GM12891 (cell line): ENCODE data around the gene LOC128125822.

Experiments used
- DNase-seq: peaks from one replicate; pipeline ENCODE4 v3.0.0; 2011; ENCODE audit warnings: low spot score; ENCODE audit not compliant: insufficient read length
- FAIRE-seq: peaks from 2 replicates; lab custom pipeline; 2011; peaks lifted over from hg19 to GRCh38; lab: Jason Lieb, UNC
- PAX5 ChIP-seq: IDR thresholded peaks from 2 replicates; pipeline ENCODE4 v1.6.1; 2011; ENCODE audit warnings: low read length, moderate library complexity, mild to moderate bottlenecking; ENCODE audit not compliant: insufficient read depth, severe bottlenecking
- POLR2A ChIP-seq: IDR thresholded peaks from 2 replicates; pipeline ENCODE4 v1.6.1; 2011; ENCODE audit warnings: low read depth, low read length, control low read depth
- POLR2AphosphoS5 ChIP-seq: IDR thresholded peaks from 2 replicates; pipeline ENCODE4 v1.6.1; 2011; ENCODE audit warnings: low read depth, low read length, control low read depth
- POU2F2 ChIP-seq: IDR thresholded peaks from 2 replicates; pipeline ENCODE4 v1.6.1; 2011; ENCODE audit warnings: low read depth, mild to moderate bottlenecking, control low read depth, low read length, moderate library complexity
- SPI1 ChIP-seq: IDR thresholded peaks from 2 replicates; pipeline ENCODE4 v1.6.1; 2011; ENCODE audit warnings: low read depth, low read length, control low read depth
- TAF1 ChIP-seq: IDR thresholded peaks from 2 replicates; pipeline ENCODE4 v1.6.1; 2011; ENCODE audit warnings: low read depth, low read length, control low read depth

The LOC128125822 gene

GRCh38 chr6:63598049-63599036 is 26.1 kb downstream of the LOC128125822 start:
- FAIRE-seq (peak; percentile 93), DNase-seq (peak; percentile 46)
- 0 out of 2 replicates have a peak, but pooled peaks have one; percentile 44 for TF ChIP-seq POU2F2
- TF ChIP-seq SPI1: 0 out of 2 replicates have a peak, but pooled peaks have one; percentile 19
- no peak for TF ChIP-seq PAX5

- no peak for TF ChIP-seq TAF1
- TF ChIP-seq SPI1: no peak
- no peak for TF ChIP-seq POU2F2
- FAIRE-seq: peak; percentile 52
- DNase-seq: no peak
Measured at GRCh38 chr6:63599243-63599642, 27.0 kb downstream of the LOC128125822 start.

- no peak for FAIRE-seq
- no peak for DNase-seq
- no peak for TF ChIP-seq SPI1
- TF ChIP-seq POU2F2: no peak
- no peak for TF ChIP-seq POLR2A
- no peak for TF ChIP-seq TAF1
- no peak for TF ChIP-seq PAX5
- no peak for TF ChIP-seq POLR2AphosphoS5
Measured at GRCh38 chr6:63600136-63600535, 27.9 kb downstream of the LOC128125822 start.

- DNase-seq (no peak), FAIRE-seq (peak; percentile 40)
Measured at GRCh38 chr6:63609231-63609630, 37.0 kb downstream of the LOC128125822 start.

GRCh38 chr6:63610944-63611343 is 38.7 kb downstream of the LOC128125822 start:
- no peak for TF ChIP-seq POU2F2
- no peak for TF ChIP-seq SPI1
- no peak for TF ChIP-seq PAX5
- TF ChIP-seq TAF1: no peak
- TF ChIP-seq POLR2A: no peak
- TF ChIP-seq POLR2AphosphoS5: no peak
- DNase-seq: no peak
- FAIRE-seq: no peak

More at GRCh38 chr6:63609231-63609630, 37.0 kb downstream of the LOC128125822 start:
- no peak for TF ChIP-seq PAX5
- TF ChIP-seq TAF1: no peak
- no peak for TF ChIP-seq POU2F2
- no peak for TF ChIP-seq POLR2AphosphoS5
- no peak for TF ChIP-seq SPI1
- no peak for TF ChIP-seq POLR2A

- DNase-seq (no peak), FAIRE-seq (no peak)
- TF ChIP-seq PAX5: no peak
- no peak for TF ChIP-seq SPI1
- no peak for TF ChIP-seq POU2F2
- no peak for TF ChIP-seq POLR2AphosphoS5
- no peak for TF ChIP-seq TAF1
- TF ChIP-seq POLR2A: no peak
Measured at GRCh38 chr6:63611560-63611959, 39.3 kb downstream of the LOC128125822 start.

- DNase-seq (no peak), FAIRE-seq (no peak)
- TF ChIP-seq SPI1 (no peak), TAF1 (no peak), POU2F2 (no peak), POLR2A (no peak), POLR2AphosphoS5 (no peak), PAX5 (no peak)
Measured at GRCh38 chr6:63615590-63615989, 43.3 kb downstream of the LOC128125822 start.
